Neural cell (in vitro differentiated cells): Measurements from ENCODE around the gene SLC7A1. TPM values are rescaled to one million over a fixed set of nuclear protein-coding genes. Genes with fewer than 3 reads are reported as not detected.

Experiments used
- H2AFZ ChIP-seq: fragments of 200-600, 300-800 bp; sonication (generic), shearing (Covaris generic); 2 replicates; pipeline ENCODE4 v1.6.0; 2014; ENCODE audit warnings: low read depth, mild to moderate bottlenecking, antibody characterized with exemption, low read length, moderate library complexity
- H3F3A ChIP-seq: fragments of 200-600 bp; shearing (Covaris generic); 2 replicates; pipeline ENCODE4 v1.6.1; 2016; ENCODE audit warnings: mild to moderate bottlenecking, moderate library complexity, mixed read lengths, antibody characterized with exemption, low read length; ENCODE audit not compliant: insufficient read depth, poor library complexity, severe bottlenecking
- H3K27ac ChIP-seq: fragments of 200-600, 300-800 bp; sonication (generic), shearing (Covaris generic); 2 replicates; pipeline ENCODE4 v1.5.1; 2014; ENCODE audit warnings: mild to moderate bottlenecking, low read length, moderate library complexity
- H3K27me3 ChIP-seq: fragments of 300-800, 200-600 bp; sonication (generic), shearing (Covaris generic); 2 replicates; pipeline ENCODE4 v1.6.0; 2014; ENCODE audit warnings: mild to moderate bottlenecking, low read depth, low read length, moderate library complexity; ENCODE audit not compliant: insufficient read depth
- H3K36me3 ChIP-seq: fragments of 300-800, 200-600 bp; sonication (generic), shearing (Covaris generic); 2 replicates; pipeline ENCODE4 v1.5.1; 2014; ENCODE audit warnings: mild to moderate bottlenecking, antibody characterized with exemption, low read length, moderate library complexity; ENCODE audit not compliant: insufficient read depth
- H3K4me2 ChIP-seq: fragments of 300-800, 200-600 bp; sonication (generic), shearing (Covaris generic); 2 replicates; pipeline ENCODE4 v1.6.0; 2014; ENCODE audit warnings: mild to moderate bottlenecking, low read length
- H3K4me3 ChIP-seq: fragments of 300-800, 200-600 bp; sonication (generic), shearing (Covaris generic); 2 replicates; pipeline ENCODE4 v1.5.1; 2014; ENCODE audit warnings: mild to moderate bottlenecking, low read length, moderate library complexity
- H3K79me2 ChIP-seq: fragments of 200-600 bp; shearing (Covaris generic); replicated peaks from 2 replicates; pipeline ENCODE4 v1.6.0; 2014; ENCODE audit warnings: mild to moderate bottlenecking, low read length, moderate library complexity; ENCODE audit not compliant: insufficient read depth
- H3K9ac ChIP-seq: fragments of 300-800, 200-600 bp; sonication (generic), shearing (Covaris generic); 2 replicates; pipeline ENCODE4 v1.6.1; 2016; ENCODE audit warnings: mild to moderate bottlenecking, low read length, mixed read lengths
- H3K9me2 ChIP-seq: fragments of 200-600 bp; shearing (Covaris generic); 2 replicates; pipeline ENCODE4 v1.6.1; 2016; ENCODE audit warnings: mild to moderate bottlenecking, low read length, mixed read lengths; ENCODE audit not compliant: insufficient read depth
- H3K9me3 ChIP-seq: fragments of 200-600, 300-800 bp; sonication (generic), shearing (Covaris generic); 2 replicates; pipeline ENCODE4 v1.6.1; 2016; ENCODE audit warnings: mild to moderate bottlenecking, mixed run types, low read length, moderate library complexity, mixed read lengths
- H4K20me1 ChIP-seq: fragments of 200-600 bp; shearing (Covaris generic); 2 replicates; pipeline ENCODE4 v1.6.1; 2016; ENCODE audit warnings: mild to moderate bottlenecking, mixed run types; ENCODE audit not compliant: insufficient read depth
- CTCF ChIP-seq: fragments of 450-650 bp; IDR thresholded peaks from 2 replicates; pipeline ENCODE4 v1.5.1; 2014; ENCODE audit warnings: antibody characterized with exemption, mild to moderate bottlenecking, moderate library complexity; ENCODE audit not compliant: poor library complexity, severe bottlenecking
- EP300 ChIP-seq: fragments of 450-650 bp; conservative IDR thresholded peaks from 2 replicates; pipeline ENCODE4 v1.6.1; 2014; ENCODE audit warnings: antibody characterized with exemption, mild to moderate bottlenecking, moderate library complexity; ENCODE audit not compliant: poor library complexity, severe bottlenecking
- EZH2 ChIP-seq: fragments of 200-600, 300-800 bp; shearing (Covaris generic), sonication (generic); IDR thresholded peaks from 2 replicates; pipeline ENCODE4 v1.6.1; 2014; ENCODE audit warnings: antibody characterized with exemption, low read length, borderline replicate concordance, mild to moderate bottlenecking; ENCODE audit not compliant: insufficient read depth, poor library complexity, severe bottlenecking
- MXI1 ChIP-seq: fragments of 450-650 bp; conservative IDR thresholded peaks from 2 replicates; pipeline ENCODE4 v1.6.1; 2014; ENCODE audit warnings: antibody characterized with exemption, mild to moderate bottlenecking; ENCODE audit not compliant: poor library complexity, severe bottlenecking
- POLR2AphosphoS5 ChIP-seq: IDR thresholded peaks from 2 replicates; pipeline ENCODE4 v1.6.1; 2012
- RAD21 ChIP-seq: fragments of 450-650 bp; conservative IDR thresholded peaks from 2 replicates; pipeline ENCODE4 v1.6.1; 2014; ENCODE audit warnings: antibody characterized with exemption, mild to moderate bottlenecking, moderate library complexity
- REST ChIP-seq: IDR thresholded peaks from 2 replicates; pipeline ENCODE4 v1.6.1; 2012; ENCODE audit warnings: borderline replicate concordance
- SMC3 ChIP-seq: fragments of 450-650 bp; conservative IDR thresholded peaks from 2 replicates; pipeline ENCODE4 v1.6.1; 2014; ENCODE audit warnings: antibody characterized with exemption, mild to moderate bottlenecking, moderate library complexity; ENCODE audit not compliant: poor library complexity
- TAF1 ChIP-seq: IDR thresholded peaks from 2 replicates; pipeline ENCODE4 v1.6.1; 2012; ENCODE audit warnings: low read depth
- polyA plus RNA-seq: library from polyadenylated mRNA; depleted of rRNA; stranded (reverse); fragments of >200 nt; gene quantifications from 2 replicates; pipeline ENCODE4 v1.2.3, GENCODE V29; 2014

Gene SLC7A1
- polyA plus RNA-seq, 1 donor from 2014 or later = 2.6 TPM

GRCh38 chr13:29613101-29613500 lies 17.6 kb upstream of the SLC7A1 start:
- Histone ChIP-seq H3K79me2 (no peaks in the 10 kb centered on the region), H3K36me3 (no peaks in the 10 kb centered on the region), H3K4me2 (no peak overlapping the region), H3K27me3 (no peaks in the 10 kb centered on the region), H2AFZ (no peak overlapping the region), H3F3A (no peaks in the 10 kb centered on the region), H3K27ac (no peak overlapping the region), H3K4me3 (no peak overlapping the region), H4K20me1 (no peaks in the 10 kb centered on the region), H3K9ac (no peak overlapping the region), H3K9me3 (peaks cover 5% of the 10 kb centered on the region), H3K9me2 (no peaks in the 10 kb centered on the region)
- no peak for TF ChIP-seq EP300
- TF ChIP-seq CTCF = no peak
- TF ChIP-seq TAF1 = no peak
- no peak for TF ChIP-seq EZH2
- TF ChIP-seq MXI1 = no peak
- TF ChIP-seq REST = no peak
- no peak for TF ChIP-seq SMC3
- TF ChIP-seq POLR2AphosphoS5 = no peak
- no peak for TF ChIP-seq RAD21

GRCh38 chr13:29607465-29607864 lies 12.0 kb upstream of the SLC7A1 start:
- Histone ChIP-seq H3K4me2 (no peak overlapping the region), H2AFZ (no peak overlapping the region), H3K27me3 (no peaks in the 10 kb centered on the region), H4K20me1 (no peaks in the 10 kb centered on the region), H3K9me3 (no peaks in the 10 kb centered on the region), H3K9ac (no peak overlapping the region), H3F3A (no peaks in the 10 kb centered on the region), H3K27ac (no peak overlapping the region), H3K79me2 (no peaks in the 10 kb centered on the region), H3K4me3 (no peak overlapping the region), H3K9me2 (no peaks in the 10 kb centered on the region), H3K36me3 (no peaks in the 10 kb centered on the region)
- TF ChIP-seq POLR2AphosphoS5 (no peak), EZH2 (no peak), RAD21 (no peak), REST (no peak), MXI1 (no peak), CTCF (no peak), EP300 (no peak), TAF1 (no peak), SMC3 (no peak)
